Stimulated activated CD8-positive, alpha-beta memory T cell treated with anti-CD3 and anti-CD28 coated beads, Interleukin-7, amount 100 ng/mL, for 4 hours (primary cell): ENCODE data around the gene OR6K3.
"Not testable (repeated sequence)": the region's sequence is repeated elsewhere in the genome, so short reads cannot be mapped to it uniquely, and the experiment has no call there.

Experiments
- DNase-seq, 2 donors: peaks; one replicate each; pipeline ENCODE4 v3.0.0-alpha.2; 2020; ENCODE audit warnings: low read depth in 2 of 2

OR6K3 gene, protein sequence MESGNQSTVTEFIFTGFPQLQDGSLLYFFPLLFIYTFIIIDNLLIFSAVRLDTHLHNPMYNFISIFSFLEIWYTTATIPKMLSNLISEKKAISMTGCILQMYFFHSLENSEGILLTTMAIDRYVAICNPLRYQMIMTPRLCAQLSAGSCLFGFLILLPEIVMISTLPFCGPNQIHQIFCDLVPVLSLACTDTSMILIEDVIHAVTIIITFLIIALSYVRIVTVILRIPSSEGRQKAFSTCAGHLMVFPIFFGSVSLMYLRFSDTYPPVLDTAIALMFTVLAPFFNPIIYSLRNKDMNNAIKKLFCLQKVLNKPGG

DNA sequence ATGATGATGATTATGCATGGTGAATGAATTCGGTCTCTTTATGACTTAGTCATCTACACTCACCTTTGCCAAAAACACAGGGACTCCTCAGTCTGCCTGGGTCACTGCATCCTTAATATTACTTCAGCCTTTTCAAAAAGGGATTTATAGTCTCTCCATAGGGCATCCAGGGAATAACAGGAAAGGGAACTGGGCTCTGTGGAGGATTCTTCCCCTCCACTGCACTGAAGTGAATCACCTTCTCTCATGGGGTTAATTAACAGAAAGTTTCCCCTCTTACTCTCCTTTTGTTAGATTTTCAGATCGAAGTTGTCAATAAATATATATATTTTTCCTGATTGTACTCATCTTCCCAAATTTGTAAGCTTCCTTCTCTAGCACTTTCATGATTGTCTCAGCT is at the start of gene OR6K3:
TSS of gene OR6K3 (minus strand) at position 101 of the 400 bp plus-strand sequence. CDS start 2,605 bp downstream, outside the sequence.
- no peak for DNase-seq

DNA sequence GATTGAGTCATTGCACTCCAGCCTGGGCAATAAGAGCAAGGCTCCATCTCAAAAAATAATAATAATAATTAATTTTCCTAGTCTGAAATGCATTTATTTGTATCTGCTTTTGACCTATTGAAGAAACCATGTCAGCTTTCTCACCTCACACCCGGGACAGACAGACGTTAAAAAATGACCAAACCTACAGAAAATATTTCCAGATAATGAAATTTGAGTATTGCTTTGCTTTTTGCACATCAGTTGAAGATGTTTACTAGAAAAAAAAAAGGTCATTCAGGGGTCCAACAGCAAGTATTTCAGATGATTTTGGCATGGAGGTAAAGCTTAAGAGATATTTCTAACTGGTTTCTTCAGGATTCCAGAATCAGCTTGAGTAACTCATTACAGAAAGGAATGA is 33.9 kb upstream of the OR6K3 start, which contains the start of gene OR6K6:
TSS of gene OR6K6 (plus strand) at position 301 of the 400 bp plus-strand sequence. CDS start 168 bp downstream, outside the sequence.
- no peak for DNase-seq

DNA sequence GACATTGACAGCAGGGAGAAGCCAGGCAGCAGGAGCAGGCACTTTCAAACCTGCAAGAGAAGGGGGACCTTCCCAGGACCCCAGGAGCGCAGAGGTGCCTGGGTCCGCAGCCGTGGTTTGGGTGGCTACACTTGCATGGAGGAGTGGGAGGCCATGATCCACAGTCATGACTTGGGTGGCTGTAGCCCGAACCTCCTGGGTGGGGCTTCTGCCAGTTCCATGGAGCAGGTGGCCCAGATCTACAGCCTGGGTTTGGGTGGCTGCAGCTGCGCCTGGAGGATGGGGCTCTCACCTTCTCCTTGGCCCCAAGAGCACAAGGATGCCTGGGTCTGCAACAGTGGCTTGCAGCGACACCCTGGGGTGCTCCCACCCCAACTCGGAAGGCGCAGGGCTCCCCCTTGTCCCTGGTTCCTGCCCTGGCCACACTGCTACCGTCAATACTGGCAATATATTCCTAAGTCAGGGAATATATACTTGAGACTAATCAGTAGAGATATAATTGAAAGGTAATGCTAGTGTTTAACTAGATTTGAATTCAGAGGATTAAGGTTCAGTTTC is 31.7 kb upstream of the OR6K3 start:
- no peak for DNase-seq

DNA sequence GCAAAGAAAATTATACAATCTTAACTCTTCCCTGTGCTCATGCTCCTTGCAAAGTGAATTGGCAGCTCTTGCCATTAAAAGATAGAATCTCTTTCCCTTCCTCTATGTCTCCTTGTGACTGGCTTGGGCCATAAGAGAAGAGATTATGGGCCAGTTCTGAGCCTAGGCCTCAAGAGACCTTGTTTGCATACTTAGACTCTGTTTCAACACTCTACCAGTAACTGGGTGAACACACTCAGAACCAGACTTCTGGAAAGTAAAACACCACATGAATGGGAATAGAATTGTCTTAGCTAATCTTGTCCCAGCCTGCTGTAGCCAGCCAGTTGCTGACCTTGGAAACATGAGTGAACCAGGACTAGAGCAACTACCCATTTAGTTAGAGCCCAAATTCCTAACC is 15.3 kb upstream of the OR6K3 start:
- no peak for DNase-seq

DNA sequence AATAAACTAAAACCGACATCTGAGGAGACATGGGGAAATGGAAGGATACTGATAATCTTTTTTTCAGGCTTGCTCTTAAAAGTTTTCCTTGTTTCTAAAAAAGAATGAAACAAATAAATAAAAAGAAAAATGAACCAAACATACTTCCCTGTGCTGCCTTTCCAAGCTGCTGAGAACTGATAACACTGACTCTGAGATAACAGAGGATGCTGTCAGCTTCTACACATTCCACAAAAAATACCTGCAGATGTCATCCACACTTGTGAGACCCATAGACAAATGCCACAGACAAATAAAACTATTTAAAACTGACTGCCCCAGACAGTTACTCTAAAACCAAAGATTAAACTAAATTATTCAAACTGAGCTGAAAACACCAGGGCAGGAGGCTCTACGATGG is 12.0 kb upstream of the OR6K3 start:
- no peak for DNase-seq

DNA sequence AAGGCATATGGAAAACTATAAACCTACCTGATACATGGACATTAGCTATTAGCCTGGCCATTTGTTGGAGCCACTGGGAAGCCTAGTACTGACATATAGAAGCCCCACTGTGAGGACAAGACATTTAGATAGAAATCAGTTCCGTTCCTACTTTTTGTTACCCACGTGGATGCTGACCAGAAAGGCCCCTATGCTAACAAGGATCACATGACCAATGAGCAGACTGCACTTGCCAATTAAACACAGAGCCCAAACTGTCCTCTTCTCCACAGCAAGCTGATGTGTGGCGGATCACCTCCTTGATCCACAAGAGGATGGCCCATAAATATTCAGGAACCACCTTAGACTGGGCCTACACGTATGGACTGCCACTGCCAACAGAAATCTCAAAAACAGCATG is 11.2 kb upstream of the OR6K3 start:
- DNase-seq = no peak

DNA sequence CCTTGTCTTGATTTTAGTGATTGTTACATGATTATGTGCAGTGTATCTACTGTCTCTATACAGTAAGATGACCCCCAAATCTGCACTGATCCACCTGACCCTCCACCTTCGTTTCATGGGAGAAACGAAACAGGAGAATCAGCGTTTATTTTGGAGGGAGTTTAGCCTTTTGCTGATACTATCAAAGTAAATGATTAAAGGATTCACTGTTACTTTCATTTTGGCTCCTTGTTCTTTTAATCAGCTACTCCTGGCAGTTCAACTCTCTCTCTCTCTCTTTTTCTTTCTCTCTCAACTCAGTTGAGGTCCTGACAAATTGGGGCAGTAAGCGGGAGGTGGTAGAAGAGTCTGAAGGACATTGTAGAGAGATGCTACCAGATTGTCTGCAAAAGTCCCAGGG is 9.9 kb upstream of the OR6K3 start:
- DNase-seq = no peak

DNA sequence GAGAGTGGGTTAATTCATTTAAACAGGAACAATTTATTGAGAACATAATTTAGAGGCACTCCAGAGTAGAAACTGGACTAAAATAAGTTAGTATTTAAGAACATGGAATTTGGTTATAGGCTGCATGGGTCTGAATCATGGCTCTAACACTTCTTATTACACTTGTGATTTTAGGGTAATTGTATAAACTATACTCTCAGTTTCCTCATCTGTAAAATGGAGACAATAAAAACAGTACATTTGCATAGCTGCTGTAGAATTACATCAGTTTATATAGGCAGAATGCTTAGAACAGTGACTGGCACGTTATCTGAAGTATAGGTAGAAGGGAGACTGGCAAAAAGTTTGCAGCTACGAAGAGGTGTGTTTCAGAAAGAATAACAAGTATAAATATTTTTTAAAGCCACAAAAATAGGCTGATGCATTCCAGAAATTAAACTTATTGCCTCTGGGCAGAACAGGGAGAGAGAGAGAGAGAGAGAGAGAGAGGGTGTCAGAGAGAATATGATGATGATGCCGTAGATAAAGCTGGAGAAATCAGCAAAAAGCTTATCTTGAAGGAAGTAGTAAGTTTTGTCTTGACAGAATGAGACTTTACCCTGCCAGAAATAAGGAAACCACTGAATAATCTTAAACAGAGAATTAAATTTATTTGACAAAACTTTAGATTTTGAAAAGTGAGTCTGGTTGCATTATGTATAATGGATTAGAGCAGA is 8.1 kb upstream of the OR6K3 start:
- no peak for DNase-seq

DNA sequence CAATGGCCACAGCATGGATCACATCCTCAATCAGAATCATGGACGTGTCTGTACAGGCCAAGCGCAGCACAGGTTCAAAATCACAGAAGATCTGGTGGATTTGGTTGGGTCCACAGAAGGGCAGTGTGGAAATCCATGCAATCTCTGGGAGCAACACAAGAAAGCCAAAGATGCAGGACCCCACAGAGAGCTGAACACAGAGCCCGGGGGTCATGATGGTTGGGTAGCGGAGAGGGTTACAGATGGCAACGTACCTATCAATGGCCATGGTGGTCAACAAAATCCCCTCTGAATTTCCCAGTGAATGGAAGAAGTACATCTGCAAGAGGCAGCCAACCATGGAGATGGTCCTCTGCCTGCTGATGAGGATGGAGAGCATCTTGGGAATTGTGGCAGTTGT is 3.9 kb upstream of the OR6K3 start:
- no peak for DNase-seq

DNA sequence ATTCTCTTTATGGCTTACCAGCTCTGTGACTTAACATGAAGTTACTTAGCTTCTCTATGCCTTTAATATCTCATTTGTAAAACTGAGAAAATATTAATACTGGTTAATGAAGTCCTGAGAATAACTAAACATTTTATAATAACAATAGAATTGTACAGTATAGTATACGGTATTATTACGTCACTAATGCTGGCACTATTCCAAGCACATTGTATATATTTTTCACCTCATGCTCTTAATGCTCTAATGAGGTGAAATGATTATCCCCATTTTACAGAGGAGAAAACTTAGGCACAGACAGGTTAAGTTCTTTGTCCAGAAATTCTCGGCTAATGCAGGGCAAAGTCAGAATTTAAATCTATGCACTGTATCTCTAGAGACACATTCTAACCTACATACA is 856 bp downstream of the OR6K3 start:
- DNase-seq = no peak

DNA sequence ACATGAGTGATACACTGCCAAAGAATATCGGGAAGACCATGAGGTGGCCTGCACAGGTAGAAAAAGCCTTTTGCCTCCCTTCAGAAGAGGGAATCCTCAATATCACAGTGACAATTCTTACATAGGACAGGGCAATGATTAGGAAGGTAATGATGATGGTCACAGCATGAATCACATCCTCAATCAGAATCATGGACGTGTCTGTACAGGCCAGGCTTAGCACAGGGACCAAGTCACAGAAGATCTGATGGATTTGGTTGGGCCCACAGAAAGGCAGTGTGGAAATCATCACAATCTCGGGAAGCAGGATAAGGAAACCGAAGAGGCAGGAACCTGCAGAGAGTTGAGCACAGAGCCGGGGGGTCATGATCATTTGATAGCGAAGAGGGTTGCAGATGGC is 3.2 kb downstream of the OR6K3 start:
- DNase-seq = no peak

DNA sequence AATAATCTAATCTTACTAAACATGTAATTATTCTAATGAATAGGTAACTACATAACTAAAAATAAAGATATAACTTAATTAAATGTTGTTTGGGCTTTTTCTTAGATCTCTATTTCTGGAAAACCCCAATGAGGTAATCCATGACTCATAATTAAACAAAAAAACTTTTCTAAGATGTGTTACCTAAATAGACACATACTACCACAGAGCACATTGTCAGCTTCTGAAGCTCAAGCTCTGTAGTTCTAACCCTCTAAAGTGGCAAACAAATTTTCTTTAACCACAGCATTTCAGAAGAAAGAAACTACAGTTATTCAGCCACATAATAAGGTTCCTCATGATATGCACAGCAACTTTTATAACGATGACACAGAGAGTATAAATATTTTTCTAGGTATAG is 4.2 kb downstream of the OR6K3 start:
- DNase-seq = no peak

DNA sequence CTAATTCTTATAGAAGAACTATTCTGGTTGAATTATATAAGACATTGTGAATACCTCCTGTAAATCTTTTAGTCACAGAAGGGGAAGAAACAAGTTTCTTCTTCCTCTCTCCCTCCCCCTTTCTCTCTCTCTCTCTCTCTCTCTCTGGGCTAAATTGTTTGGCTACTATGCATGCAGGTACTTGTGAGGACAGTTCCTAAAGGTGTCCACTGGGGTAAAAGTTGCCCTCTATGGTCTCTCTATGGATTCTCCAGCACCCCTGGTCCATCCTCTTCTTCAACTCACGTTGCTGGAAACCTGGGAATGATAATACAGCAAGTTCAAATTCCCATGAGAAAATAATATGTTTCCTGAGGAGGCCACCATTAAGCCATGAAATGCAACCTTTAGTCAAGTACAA is 5.8 kb downstream of the OR6K3 start:
- DNase-seq = no peak

DNA sequence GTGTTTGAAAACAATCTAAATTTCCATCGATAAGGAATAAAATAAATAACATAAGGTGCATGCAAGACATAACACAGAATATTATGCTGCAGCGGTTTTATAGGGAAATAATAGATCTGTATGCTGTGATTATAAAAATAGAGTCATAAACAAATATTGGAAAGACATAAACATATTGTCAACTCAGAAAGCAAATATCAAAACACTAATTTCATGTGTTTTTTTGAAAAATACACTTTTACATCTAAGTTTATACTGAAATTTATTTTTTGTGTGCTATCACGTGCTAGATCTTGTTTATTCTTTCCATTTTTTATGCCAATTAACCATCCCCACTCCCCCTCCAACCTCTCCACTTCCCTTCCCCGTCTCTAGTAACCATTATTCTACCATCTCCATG is 9.4 kb downstream of the OR6K3 start:
- DNase-seq = no peak

DNA sequence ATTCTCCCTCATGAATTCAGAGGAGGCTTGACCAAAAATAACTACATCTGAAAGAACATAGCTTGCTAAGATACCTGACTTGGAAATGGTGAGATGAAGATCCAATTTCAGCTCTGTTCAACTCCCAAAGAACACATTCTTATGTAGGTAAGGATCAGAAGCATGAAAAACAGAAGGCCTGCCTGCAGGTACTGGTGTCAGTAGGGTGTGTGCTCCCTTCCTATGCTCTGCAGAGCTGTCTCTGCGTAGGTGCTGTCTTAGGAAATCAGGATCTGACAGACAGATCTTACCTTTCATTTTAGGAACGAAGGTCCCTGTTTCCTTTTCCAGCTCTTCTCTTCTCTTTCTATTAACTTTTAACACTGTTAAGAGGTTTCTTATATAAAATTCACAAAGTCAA is 14.4 kb downstream of the OR6K3 start:
- DNase-seq = no peak

DNA sequence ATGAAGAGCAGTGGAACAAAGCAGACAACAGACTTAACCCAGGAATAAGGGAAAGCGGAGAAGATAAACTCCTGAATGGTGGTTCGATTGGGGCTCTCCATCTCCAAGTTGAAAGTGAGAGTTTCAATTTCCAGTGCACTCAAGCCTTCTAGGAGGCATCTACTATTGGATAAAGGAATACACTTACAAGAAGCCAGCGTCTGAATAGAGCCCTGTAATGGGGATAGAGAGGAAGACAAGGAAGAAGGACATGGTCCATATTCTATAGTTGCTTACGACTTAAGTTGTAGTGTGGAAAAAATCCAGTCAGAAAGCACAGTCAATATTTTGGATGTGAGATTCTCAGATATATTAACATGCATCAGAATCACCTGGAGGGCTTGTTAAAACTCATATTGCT is 20.0 kb downstream of the OR6K3 start, which contains the start of gene OR6K2:
TSS of gene OR6K2 (minus strand) at position 101 of the 400 bp plus-strand sequence. CDS start at position 101, 0 bp downstream.
- no peak for DNase-seq

DNA sequence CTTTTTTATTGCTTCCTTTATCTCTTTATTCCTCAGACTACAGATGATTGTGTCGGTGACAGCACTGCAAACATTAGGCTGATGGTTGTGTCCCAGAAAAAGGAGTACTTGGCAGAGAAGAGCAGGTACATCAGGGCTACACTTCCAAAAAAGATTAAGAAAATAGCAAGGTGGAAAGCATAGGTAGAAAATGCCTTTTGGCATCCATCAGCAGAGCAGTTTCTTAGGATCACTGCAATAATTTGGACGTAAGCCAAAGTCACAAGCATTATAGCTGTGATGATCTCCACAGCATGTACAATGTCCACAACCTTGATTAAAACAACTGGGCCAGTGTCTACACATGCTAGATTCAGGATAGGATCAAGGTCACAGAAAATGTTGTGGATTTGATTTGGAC is 25.9 kb downstream of the OR6K3 start:
- no peak for DNase-seq

DNA sequence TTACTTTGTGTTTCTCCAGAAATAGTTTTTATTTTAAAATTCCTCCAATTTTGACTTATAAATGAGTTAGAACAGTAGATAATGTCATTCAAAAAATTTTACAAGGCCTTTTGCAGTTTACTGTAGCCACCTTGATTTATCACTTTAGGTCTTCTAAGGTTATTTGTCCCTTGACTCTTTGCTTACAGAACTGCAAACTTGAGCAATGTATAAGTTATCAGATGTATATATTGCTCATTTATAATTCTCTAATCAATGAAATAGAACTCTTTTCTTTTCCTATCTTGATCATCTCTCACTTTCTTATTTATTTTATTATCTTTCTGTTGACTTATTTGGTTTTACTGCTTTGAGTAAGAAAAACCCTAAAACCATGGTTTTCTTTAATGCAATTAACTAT is 28.2 kb downstream of the OR6K3 start:
- no peak for DNase-seq

DNA sequence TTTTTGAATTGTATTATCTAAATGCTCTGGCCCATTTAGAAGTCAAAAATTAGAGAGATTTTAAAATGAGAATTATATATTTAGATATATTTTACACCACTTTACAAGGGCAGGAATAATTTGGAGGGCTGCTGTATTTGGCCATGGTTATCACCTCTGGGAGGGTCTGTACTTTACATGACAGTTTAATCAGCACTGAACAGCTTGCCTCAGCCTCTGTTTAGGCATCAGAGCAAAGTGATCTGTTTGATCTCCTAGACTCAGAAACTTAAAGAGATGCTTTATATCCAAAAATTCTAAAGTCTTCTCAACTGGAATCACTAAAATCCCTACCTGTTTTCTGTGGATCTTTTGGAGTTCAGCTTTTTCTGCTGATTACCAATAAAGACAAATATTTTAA is 28.6 kb downstream of the OR6K3 start:
- no peak for DNase-seq

DNA sequence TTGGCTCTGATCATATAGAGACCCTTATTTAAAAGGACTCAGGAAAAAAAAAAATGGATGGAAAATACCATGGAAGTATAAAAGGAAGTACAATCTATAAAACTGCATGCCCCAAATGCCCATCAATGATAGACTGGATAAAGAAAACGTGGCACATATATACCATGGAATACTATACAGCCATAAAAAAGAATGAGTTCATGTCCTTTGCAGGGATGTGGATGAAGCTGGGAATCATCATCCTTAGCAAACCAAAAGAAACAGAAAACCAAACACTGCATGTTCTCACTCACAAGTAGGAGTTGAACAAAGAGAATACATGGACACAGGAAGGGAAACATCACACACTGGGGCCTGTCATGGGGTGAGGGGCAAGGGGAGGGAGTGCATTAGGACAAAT is 29.4 kb downstream of the OR6K3 start:
- DNase-seq = not testable (repeated sequence)

DNA sequence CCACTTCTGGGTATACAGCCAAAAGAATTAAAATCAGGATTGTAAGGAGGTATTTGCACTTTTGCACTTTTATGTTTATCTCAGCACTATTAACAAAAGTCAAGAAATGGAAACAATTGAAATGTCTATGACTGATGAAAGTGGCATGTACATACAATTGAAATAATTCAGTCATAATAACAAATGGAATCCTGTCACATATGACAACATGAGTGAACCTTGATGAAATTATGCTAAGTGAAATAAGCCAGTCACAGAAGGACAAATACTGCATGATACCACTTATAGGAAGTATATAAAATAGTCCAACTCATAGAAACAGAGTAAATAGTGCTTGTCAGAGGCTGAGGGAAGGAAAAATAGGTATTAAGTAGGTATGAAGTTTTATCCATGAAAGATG is 30.6 kb downstream of the OR6K3 start:
- no peak for DNase-seq

DNA sequence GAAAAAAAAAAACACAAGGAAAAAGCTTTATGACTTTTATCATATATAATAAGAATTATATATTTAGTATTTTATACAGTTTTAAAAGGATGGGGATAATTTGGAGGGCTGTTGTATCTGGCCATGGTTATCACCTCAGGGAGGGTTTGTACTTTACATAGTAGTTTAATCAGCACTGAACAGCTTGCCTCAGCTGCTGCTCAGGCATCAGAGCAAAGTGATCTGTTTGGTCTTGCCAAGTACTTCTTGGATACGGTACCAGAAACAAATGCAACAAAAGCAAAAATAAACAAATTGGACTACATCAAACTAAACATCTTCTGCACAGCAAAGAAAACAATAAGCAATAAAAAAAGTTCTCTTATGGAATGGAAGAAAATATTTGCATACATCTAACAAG is 31.4 kb downstream of the OR6K3 start:
- no peak for DNase-seq

DNA sequence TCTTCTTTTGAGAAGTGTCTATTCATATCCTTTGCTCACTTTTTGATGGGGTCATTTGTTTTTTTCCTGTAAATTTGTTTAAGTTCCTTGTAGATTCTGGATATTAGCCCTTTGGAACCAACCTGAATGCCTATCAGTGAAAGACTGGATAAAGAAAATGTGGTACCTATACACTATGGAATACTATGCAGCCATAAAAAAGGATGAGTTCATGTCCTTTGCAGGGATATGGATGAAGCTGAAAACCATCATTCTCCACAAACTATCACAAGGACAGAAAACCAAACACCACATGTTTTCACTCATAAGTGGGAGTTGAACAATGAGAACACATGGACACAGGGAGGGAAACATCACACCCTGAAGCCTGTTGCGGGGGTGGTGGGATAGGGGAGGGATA is 32.2 kb downstream of the OR6K3 start:
- not testable (repeated sequence) for DNase-seq
